NCI-H128 (cell line): ENCODE data around the gene ZEB2.

Experiments used
- DNase-seq: peaks from one replicate; lab custom pipeline; 2025; ENCODE audit not compliant: unreplicated experiment; lab: John Stamatoyannopoulos, UW

The ZEB2 gene

GRCh38 chr2:144429396-144430112, 90.4 kb downstream of the ZEB2 start:
- DNase-seq: no peak

GRCh38 chr2:144426981-144427479, 92.9 kb downstream of the ZEB2 start:
- DNase-seq: no peak

GRCh38 chr2:144426355-144426754, 93.6 kb downstream of the ZEB2 start:
- DNase-seq: no peak

- DNase-seq: no peak
Measured at GRCh38 chr2:144424559-144425240, 95.2 kb downstream of the ZEB2 start.

- no peak for DNase-seq
Measured at GRCh38 chr2:144421606-144422510, 98.1 kb downstream of the ZEB2 start.

- DNase-seq: no peak
Measured at GRCh38 chr2:144419218-144419617, 100.7 kb downstream of the ZEB2 start.

- no peak for DNase-seq
Measured at GRCh38 chr2:144415386-144415785, 104.5 kb downstream of the ZEB2 start.

- no peak for DNase-seq
Measured at GRCh38 chr2:144414324-144414845, 105.5 kb downstream of the ZEB2 start.

- no peak for DNase-seq
Measured at GRCh38 chr2:144412709-144413108, 107.2 kb downstream of the ZEB2 start.

- DNase-seq: no peak
Measured at GRCh38 chr2:144411473-144411872, 108.4 kb downstream of the ZEB2 start.

GRCh38 chr2:144409241-144409640, 110.7 kb downstream of the ZEB2 start:
- no peak for DNase-seq

GRCh38 chr2:144407262-144407661, 112.7 kb downstream of the ZEB2 start:
- DNase-seq: no peak

- no peak for DNase-seq
Measured at GRCh38 chr2:144405982-144406788, 113.7 kb downstream of the ZEB2 start.

- DNase-seq: no peak
Measured at GRCh38 chr2:144405321-144405720, 114.6 kb downstream of the ZEB2 start.

- DNase-seq: no peak
Measured at GRCh38 chr2:144404586-144405314, 115.2 kb downstream of the ZEB2 start.

GRCh38 chr2:144403933-144404332, 116.0 kb downstream of the ZEB2 start:
- DNase-seq: no peak

- no peak for DNase-seq
Measured at GRCh38 chr2:144402251-144402650, 117.7 kb downstream of the ZEB2 start.

GRCh38 chr2:144401036-144401435, 118.9 kb downstream of the ZEB2 start:
- no peak for DNase-seq

GRCh38 chr2:144396318-144396717, 123.6 kb downstream of the ZEB2 start:
- DNase-seq: no peak
